ENCODE results near the gene RMP24.

Gene RMP24

DNA sequence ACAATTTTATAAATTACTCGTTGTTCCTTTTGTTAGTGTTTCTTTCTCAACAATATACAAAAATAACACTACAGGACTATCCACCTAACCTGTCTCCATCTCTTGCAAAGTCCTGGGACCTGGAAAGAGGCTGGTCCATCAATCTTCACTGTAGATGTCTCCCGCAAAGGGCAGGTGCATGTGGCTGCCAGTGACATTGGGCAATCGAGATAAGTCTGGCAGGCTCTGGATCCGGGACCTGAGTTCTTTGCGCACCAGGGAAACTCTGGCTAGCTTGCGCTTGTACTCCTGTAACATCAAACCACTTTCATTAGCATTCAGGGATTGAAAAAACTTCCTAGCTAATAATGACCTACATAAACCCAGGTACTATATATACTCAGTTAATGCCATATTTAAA is 20.5 kb downstream of the RMP24 start:
- Histone ChIP-seq H3K27ac (replicated peaks) (no peak overlapping the region), H3K4me3 (replicated peaks; ENCODE audit: insufficient read depth, low read length) (no peak overlapping the region), H3K27me3 (ENCODE audit: insufficient read depth, poor library complexity, severe bottlenecking) (no peaks in the 10 kb centered on the region)
- no peak for DNase-seq (ENCODE audit: low read depth in 1 of 2, low spot score in 1 of 2)
- TF ChIP-seq GABPA (IDR thresholded peaks at IDR 0.05; ENCODE audit: low read depth) (no peak), CTCF (IDR thresholded peaks at IDR 0.05; ENCODE audit: insufficient read depth, low read length) (no peak), SPI1 (IDR thresholded peaks at IDR 0.05; ENCODE audit: borderline replicate concordance, low read depth) (no peak), POLR2AphosphoS5 (IDR thresholded peaks at IDR 0.05; ENCODE audit: low read depth) (no peak)
- TF ChIP-seq, protein P1, sequence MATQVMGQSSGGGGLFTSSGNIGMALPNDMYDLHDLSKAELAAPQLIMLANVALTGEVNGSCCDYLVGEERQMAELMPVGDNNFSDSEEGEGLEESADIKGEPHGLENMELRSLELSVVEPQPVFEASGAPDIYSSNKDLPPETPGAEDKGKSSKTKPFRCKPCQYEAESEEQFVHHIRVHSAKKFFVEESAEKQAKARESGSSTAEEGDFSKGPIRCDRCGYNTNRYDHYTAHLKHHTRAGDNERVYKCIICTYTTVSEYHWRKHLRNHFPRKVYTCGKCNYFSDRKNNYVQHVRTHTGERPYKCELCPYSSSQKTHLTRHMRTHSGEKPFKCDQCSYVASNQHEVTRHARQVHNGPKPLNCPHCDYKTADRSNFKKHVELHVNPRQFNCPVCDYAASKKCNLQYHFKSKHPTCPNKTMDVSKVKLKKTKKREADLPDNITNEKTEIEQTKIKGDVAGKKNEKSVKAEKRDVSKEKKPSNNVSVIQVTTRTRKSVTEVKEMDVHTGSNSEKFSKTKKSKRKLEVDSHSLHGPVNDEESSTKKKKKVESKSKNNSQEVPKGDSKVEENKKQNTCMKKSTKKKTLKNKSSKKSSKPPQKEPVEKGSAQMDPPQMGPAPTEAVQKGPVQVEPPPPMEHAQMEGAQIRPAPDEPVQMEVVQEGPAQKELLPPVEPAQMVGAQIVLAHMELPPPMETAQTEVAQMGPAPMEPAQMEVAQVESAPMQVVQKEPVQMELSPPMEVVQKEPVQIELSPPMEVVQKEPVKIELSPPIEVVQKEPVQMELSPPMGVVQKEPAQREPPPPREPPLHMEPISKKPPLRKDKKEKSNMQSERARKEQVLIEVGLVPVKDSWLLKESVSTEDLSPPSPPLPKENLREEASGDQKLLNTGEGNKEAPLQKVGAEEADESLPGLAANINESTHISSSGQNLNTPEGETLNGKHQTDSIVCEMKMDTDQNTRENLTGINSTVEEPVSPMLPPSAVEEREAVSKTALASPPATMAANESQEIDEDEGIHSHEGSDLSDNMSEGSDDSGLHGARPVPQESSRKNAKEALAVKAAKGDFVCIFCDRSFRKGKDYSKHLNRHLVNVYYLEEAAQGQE (IDR thresholded peaks at IDR 0.05; ENCODE audit: insufficient replicate concordance, low read depth): no peak

- no peak overlapping the region for H3K27ac ChIP-seq (replicated peaks)
- no peak for DNase-seq (ENCODE audit: low read depth in 1 of 2, low spot score in 1 of 2)
These were observed 26.5 kb downstream of the RMP24 start for GRCh38 chr18:35998967-35999366.

DNA sequence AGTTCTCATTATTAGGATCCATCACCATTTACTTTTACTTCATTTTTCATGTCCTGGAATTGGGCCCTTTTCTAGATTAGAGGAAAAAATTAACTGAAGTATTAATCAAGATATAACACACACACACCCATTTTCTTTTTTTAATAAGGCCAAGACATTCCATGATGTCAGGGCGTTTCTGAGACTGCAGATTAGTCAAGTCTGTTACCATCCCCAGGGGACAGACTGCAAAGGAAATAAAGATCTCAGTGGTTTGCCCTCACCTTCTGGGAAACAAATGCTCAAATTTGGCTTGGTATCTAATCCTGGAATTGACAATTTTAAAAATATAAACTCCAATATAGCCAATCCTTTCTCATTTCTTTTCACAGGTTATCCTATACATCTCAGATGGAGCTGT is 27.4 kb downstream of the RMP24 start:
- no peaks in the 10 kb centered on the region for H3K27me3 ChIP-seq (ENCODE audit: insufficient read depth, poor library complexity, severe bottlenecking)
- no peak overlapping the region for H3K4me3 ChIP-seq (replicated peaks; ENCODE audit: insufficient read depth, low read length)
- TF ChIP-seq POLR2AphosphoS5 (IDR thresholded peaks at IDR 0.05; ENCODE audit: low read depth) (no peak), CTCF (IDR thresholded peaks at IDR 0.05; ENCODE audit: insufficient read depth, low read length) (no peak), SPI1 (IDR thresholded peaks at IDR 0.05; ENCODE audit: borderline replicate concordance, low read depth) (no peak)
- TF ChIP-seq, protein P1 (IDR thresholded peaks at IDR 0.05; ENCODE audit: insufficient replicate concordance, low read depth): no peak
- no peak for DNase-seq (ENCODE audit: low read depth in 1 of 2, low spot score in 1 of 2)
- no peak overlapping the region for H3K27ac ChIP-seq (replicated peaks)

More at GRCh38 chr18:35998967-35999366, 26.5 kb downstream of the RMP24 start:
- no peak overlapping the region for H3K4me3 ChIP-seq (replicated peaks; ENCODE audit: insufficient read depth, low read length)
- no peaks in the 10 kb centered on the region for H3K27me3 ChIP-seq (ENCODE audit: insufficient read depth, poor library complexity, severe bottlenecking)
- TF ChIP-seq POLR2AphosphoS5 (IDR thresholded peaks at IDR 0.05; ENCODE audit: low read depth) (no peak), CTCF (IDR thresholded peaks at IDR 0.05; ENCODE audit: insufficient read depth, low read length) (peak; percentile 6), SPI1 (IDR thresholded peaks at IDR 0.05; ENCODE audit: borderline replicate concordance, low read depth) (no peak), GABPA (IDR thresholded peaks at IDR 0.05; ENCODE audit: low read depth) (no peak)
- TF ChIP-seq, protein P1 (IDR thresholded peaks at IDR 0.05; ENCODE audit: insufficient replicate concordance, low read depth): no peak
